Mesodermal cell (in vitro differentiated cells): ENCODE data around the gene UQCC2.

Source experiments
- H3K27ac ChIP-seq: 2 replicates; pipeline ENCODE4 v1.7.0; 2013; ENCODE audit warnings: mild to moderate bottlenecking, low read depth, low read length, moderate library complexity; ENCODE audit not compliant: severe bottlenecking
- H3K36me3 ChIP-seq: 2 replicates; pipeline ENCODE4 v1.7.1; 2013; ENCODE audit warnings: mild to moderate bottlenecking, low read length, moderate library complexity; ENCODE audit not compliant: control insufficient read depth, insufficient read depth
- H3K4me1 ChIP-seq: one replicate; pipeline ENCODE4 v1.7.1; 2013; ENCODE audit warnings: mild to moderate bottlenecking, low read length; ENCODE audit not compliant: insufficient read depth, control insufficient read depth, poor library complexity, severe bottlenecking
- H3K4me3 ChIP-seq: 2 replicates; pipeline ENCODE4 v1.7.0; 2013; ENCODE audit warnings: low read length, control low read depth, mild to moderate bottlenecking; ENCODE audit not compliant: insufficient read depth, poor library complexity, severe bottlenecking; ENCODE audit errors: extremely low read depth
- H3K9me3 ChIP-seq: 2 replicates; pipeline ENCODE4 v1.7.1; 2013; ENCODE audit warnings: mild to moderate bottlenecking, low read length, moderate library complexity; ENCODE audit not compliant: control insufficient read depth
- WGBS, 2 experiments: methylation state at CpG; one replicate each; pipeline ENCODE4 v1.1.5; 2013; ENCODE audit warnings: missing lambda C conversion rate in 2 of 2; ENCODE audit not compliant: insufficient coverage in 2 of 2; 5-methylcytosine and 5-hydroxymethylcytosine counted together

Gene UQCC2

DNA sequence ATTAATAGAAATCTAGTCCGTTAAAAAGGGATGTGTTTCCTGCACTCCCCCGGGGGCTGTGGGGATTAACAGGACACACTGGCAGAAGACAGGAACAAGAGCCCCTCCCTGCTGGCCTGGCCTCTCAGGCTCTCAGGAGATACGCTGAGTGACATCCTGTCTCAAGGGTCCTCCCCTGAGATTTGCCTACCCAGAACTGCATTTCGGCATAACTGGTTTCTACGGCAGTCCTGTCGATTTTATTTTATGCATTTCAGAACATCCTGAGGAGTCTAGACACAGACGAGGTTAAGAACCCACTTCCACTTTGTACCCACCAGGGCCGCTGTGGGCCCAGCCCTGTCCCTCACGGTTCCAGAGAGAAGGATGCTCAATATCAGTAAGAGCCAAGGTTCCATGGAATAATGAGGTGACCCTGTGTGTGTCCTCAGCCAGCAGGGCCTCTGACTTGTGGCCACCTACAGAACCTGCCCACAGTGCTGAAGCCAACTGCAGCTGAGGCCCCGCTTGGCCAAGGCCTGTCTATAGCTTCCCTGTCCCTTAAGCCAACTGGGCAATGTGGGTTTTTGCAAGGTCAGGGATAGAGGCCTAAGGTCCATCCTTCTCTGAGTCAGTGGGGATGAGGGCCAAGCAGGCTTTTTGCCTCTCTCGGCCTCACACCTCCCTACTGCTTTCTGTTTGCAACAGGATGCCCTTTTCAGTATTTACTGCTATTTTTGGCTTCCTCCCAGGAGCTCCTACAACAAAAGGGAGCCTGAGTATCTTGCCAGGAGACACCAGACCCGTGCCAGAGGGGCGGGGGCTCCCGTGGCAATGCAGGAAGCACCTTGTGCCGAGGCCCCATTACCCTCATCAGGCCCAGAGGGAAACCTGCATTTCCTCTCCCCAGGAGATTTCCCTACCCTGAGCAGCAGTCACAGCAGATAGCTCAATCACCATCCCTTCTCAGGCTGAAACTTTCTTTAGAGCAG is 14.7 kb downstream of the UQCC2 start:
- Histone ChIP-seq H3K36me3 (peaks cover 49% of the 10 kb centered on the region), H3K4me1 (peaks cover 25% of the 10 kb centered on the region), H3K9me3 (no peaks in the 10 kb centered on the region), H3K27ac (no peak overlapping the region), H3K4me3 (no peak overlapping the region)
- WGBS, 2 experiments = 83 to 86% methylated on average over 13 to 15 of the region's 15 CpGs

DNA sequence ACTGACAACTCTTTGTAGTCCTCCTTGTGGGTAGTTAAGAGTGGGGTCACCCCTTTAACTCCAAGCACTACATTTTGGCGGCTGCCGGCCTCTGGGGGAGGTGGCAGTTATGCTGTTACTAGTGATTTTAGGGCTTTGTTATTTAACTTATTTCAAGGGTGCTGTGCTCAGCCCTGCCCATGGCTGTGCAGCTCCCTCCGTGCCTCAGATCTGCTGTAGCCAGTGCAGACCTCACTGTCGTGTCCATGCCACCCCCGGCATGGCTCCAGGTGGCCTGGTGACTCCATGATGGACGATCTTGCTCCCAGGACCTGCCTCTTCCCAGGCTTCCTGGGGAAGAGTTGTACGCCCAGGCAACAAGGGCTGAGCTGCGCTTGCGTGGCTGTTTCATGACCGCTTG is 15.4 kb downstream of the UQCC2 start:
- peaks cover 28% of the 10 kb centered on the region for H3K4me1 ChIP-seq

DNA sequence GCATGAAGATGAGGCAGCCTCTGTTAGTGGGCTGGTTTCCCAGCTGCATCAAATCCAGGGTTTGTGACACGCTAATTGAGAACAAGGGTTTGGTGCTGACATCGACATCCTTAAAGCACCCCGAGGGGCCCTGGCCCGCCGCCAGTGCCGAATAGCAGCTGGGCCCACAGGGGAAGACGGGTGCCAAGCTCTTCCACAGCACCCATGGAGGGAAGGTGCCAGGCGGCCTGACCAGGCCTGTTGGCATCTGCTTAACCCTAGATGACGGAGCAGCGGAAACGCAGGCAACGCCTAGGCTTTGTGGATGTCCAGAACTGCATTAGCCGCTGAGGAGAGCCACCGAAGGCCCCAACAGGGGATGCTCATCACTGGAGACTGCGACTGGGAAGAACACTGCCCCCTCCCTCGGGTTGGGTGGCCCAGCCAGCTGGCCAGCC is 16.0 kb downstream of the UQCC2 start:
- WGBS, 2 experiments = 94 to 96% methylated on average over 15 of the region's 16 CpGs
- Histone ChIP-seq H3K4me1 (peaks cover 28% of the 10 kb centered on the region), H3K4me3 (no peak overlapping the region), H3K9me3 (no peaks in the 10 kb centered on the region), H3K27ac (peak overlapping the region; percentile 1), H3K36me3 (peaks cover 49% of the 10 kb centered on the region)

More for the DNA sequence above, 15.4 kb downstream of the UQCC2 start:
- peaks cover 49% of the 10 kb centered on the region for H3K36me3 ChIP-seq
- H3K9me3 ChIP-seq = no peaks in the 10 kb centered on the region
- H3K27ac ChIP-seq = no peak overlapping the region
- H3K4me3 ChIP-seq = no peak overlapping the region
- WGBS, 2 experiments = 81 to 100% methylated on average over 5 to 6 of the region's 10 CpGs

DNA sequence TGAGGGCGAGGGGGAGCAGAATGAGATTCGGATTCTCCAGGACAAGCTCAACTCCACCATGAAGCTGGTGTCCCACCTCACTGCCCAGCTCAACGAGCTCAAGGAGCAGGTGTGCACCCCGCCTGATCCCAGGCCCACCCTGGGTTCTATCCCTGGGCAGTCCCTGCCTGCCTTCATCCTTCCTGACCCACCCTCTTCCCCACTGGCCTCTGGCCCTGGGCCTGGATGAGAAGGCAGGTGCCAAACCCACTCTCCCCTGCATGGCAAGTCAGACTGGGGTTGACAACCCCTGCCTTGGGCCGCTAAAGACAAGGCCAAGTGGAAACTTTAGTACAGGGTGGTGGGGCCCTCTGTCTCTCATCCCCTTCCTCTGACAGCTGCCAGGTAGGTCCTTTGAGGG is 16.5 kb downstream of the UQCC2 start:
- Histone ChIP-seq H3K9me3 (no peaks in the 10 kb centered on the region), H3K36me3 (peaks cover 46% of the 10 kb centered on the region), H3K27ac (peak overlapping the region; percentile 1), H3K4me1 (peaks cover 28% of the 10 kb centered on the region), H3K4me3 (no peak overlapping the region)
- 77 to 97% methylated on average over 4 of the region's 5 CpGs for WGBS, 2 experiments

DNA sequence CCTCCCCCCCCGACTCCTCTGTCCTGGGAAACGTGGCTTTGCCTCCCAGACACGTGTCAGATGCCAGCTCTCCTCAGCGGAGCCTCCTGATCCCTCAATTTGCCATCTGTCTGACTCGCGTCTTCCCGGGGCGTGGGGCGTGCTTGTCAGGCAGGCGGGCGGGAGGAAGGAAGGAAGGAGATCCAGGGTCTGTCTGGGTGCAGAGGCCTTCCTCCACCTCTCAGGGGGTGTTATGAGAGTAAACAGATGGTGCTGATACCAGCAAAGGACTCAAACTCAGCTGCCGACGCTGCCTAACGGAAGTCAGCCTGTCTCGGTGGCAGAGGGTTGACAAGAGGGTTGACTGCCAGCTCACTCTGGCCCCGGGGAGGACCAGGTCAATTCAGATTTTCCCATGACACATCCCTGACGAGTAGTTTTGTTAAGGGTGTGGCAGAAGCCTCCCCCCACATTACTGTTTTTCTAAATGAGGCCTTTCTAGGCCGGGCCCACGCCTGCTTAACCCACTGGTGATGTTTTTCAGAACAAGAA is 17.0 kb downstream of the UQCC2 start:
- Histone ChIP-seq H3K27ac (peak overlapping the region; percentile 1), H3K9me3 (no peaks in the 10 kb centered on the region), H3K4me1 (peaks cover 28% of the 10 kb centered on the region), H3K36me3 (peaks cover 41% of the 10 kb centered on the region), H3K4me3 (no peak overlapping the region)
- 79 to 95% methylated on average over 4 to 17 of the region's 19 CpGs for WGBS, 2 experiments

DNA sequence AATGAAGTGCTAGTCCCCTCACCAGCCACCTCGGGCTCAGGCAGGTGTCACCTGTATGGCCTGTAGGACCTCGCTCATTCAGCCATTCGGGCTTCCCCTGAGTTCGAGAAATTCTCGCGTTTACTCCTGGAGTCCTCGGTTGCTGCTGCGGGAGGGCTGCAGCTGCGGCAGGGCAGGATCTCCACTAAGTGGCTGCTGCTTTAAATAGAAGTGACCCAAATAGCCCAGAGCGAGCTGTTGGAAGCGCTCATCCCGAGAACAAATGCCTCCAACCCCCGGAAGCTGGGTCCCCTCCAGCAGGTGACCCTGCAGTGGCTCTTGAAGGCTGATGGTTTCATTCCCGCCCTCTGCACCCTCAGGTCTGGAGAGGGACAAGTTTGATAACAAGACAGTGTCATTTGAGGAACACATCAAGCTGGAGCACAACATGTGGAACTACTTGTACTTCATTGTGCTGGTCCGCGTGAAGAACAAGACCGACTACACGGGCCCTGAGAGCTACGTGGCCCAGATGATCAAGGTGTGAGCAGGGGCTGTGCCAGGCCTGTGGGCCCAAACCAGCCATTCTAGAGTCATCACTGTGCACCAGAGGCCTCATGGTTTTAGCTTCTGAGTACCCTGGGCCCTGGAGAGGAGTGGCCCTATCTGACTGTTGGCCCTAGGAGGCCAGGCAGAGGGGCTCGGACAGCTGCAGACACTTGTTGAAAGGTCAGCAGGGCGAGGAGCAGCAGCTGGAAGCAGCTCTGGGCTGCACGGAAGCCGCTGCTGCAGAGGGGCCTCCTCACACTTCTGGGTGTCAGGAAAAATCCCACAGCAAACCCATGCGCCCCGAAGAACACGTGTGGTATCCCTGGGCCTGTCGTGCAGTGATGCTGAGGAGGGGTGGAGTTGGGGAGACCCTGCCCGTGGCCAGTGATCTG is 18.1 kb downstream of the UQCC2 start:
- H3K9me3 ChIP-seq = no peaks in the 10 kb centered on the region
- 92 to 93% methylated on average over 27 to 28 of the region's 28 CpGs for WGBS, 2 experiments
- H3K36me3 ChIP-seq = peaks cover 38% of the 10 kb centered on the region
- H3K27ac ChIP-seq = peak overlapping the region; percentile 1
- H3K4me1 ChIP-seq = peaks cover 28% of the 10 kb centered on the region
- no peak overlapping the region for H3K4me3 ChIP-seq

DNA sequence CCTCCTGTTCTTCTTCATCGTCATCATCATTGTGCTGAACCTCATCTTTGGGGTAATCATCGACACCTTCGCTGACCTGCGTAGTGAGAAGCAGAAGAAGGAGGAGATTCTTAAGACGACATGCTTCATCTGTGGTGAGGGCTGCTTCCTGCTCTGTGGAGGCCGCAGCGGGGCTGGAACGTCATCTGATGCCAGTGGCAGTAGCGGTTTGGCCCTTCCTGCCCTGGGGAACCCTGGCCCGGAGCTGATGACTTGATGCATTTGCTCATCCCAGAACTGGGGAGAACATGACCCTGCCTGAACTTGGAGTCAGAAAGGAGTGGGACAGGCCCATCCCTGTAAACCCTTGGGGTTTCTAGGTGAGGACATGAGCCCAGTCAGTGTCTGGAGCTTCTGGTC is 18.7 kb downstream of the UQCC2 start:
- no peaks in the 10 kb centered on the region for H3K9me3 ChIP-seq
- WGBS, 2 experiments = 94 to 100% methylated on average over 8 of the region's 10 CpGs
- H3K4me1 ChIP-seq = peaks cover 28% of the 10 kb centered on the region
- peaks cover 31% of the 10 kb centered on the region for H3K36me3 ChIP-seq
- no peak overlapping the region for H3K4me3 ChIP-seq
- H3K27ac ChIP-seq = no peak overlapping the region

DNA sequence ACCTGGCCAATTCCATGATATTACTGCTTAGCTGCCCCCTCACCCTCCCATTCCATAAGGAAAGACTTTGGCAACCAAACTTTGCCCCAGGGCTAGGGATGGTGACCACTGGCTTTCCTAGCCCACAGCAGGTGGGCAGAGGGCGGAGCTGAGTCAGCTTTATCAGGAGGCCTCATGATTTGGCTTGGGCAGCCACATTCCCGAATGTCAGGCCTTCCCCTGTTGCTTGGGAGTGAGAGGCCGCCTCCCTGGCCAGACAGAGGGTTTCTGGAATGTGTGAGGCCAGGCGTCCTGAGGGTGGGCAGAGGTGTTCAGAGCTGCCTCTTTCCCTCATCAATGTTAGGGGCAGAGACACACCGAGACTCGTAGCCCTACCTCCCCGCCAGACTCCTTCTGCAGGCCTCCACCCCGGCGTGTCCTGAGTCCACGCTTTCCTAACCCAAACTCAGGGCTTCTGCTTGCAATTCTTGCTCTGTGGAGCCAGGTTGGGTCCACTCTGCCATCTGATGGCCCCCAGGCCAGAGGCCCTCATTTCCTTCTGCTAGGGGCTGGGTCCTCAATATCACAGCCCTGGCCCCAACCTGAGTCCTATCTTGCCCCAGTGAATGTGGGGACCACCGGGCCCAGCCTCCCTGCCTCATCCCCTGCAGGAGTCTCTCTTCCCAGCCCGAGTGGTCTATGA is 19.3 kb downstream of the UQCC2 start:
- Histone ChIP-seq H3K36me3 (peaks cover 26% of the 10 kb centered on the region), H3K9me3 (no peaks in the 10 kb centered on the region), H3K27ac (no peak overlapping the region), H3K4me3 (no peak overlapping the region), H3K4me1 (peaks cover 28% of the 10 kb centered on the region)
- 80 to 87% methylated on average over 10 to 12 of the region's 12 CpGs for WGBS, 2 experiments

DNA sequence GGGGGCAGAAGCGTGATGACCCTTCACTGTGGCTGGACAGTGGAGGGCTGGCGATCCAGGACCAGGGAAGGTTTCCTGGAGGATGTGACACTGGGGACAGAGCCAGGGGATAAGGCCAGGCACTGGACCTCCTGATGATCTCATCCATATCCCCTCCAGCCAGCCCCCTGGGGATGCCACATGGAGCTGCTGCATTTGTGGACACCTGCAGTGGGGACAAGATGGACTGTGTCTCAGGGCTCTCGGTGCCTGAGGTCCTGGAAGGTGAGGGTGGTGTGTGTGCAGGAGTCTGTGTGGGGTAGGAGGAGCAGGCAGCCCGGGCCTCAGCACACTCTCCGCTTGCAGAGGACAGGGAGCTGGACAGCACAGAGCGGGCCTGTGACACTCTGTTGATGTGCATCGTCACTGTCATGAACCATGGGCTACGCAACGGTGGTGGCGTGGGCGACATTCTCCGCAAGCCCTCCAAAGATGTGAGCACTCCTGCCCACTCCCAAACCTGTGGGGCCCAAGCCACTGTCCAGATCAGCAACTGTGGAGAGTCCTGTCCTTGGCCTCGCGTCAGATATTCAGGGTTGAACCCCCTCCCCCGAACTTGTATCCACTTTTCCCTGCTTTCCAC is 19.9 kb downstream of the UQCC2 start:
- Histone ChIP-seq H3K9me3 (no peaks in the 10 kb centered on the region), H3K36me3 (peaks cover 21% of the 10 kb centered on the region), H3K27ac (no peak overlapping the region), H3K4me1 (peaks cover 28% of the 10 kb centered on the region), H3K4me3 (no peak overlapping the region)
- 94 to 95% methylated on average over 13 to 15 of the region's 15 CpGs for WGBS, 2 experiments

DNA sequence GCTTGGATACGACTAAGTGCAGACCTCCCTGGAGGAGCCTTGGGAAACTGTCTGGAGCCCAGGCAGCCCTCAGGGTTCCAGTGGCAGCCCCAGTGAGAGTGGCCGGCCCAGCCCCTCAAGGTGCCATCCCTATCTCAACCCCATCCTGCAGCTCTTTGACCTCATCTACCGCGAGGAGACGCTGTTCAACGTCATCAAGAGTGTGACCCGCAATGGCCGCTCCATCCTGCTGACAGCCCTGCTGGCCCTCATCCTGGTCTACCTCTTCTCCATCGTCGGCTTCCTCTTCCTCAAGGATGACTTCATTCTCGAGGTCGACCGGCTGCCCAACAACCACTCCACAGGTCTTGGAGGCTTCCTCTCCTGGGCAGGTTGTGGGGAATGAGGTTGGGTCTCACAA is 20.7 kb downstream of the UQCC2 start:
- Histone ChIP-seq H3K9me3 (no peaks in the 10 kb centered on the region), H3K4me1 (peaks cover 25% of the 10 kb centered on the region), H3K4me3 (no peak overlapping the region), H3K27ac (no peak overlapping the region), H3K36me3 (peaks cover 13% of the 10 kb centered on the region)
- WGBS, 2 experiments = 90 to 91% methylated on average over 8 to 12 of the region's 13 CpGs
